GM18505 (cell line): Measurements from ENCODE around the gene ARHGAP36.

ENCODE experiments used
- ATAC-seq: cut with Tn5 transposase; IDR thresholded peaks from one replicate; pipeline ENCODE4 v1.9.1; 2021; ENCODE audit not compliant: unreplicated experiment
- POLR2A ChIP-seq: IDR thresholded peaks from 4 replicates; pipeline ENCODE4 v1.6.1; 2011; ENCODE audit warnings: borderline replicate concordance; ENCODE audit not compliant: insufficient read depth, insufficient read length; ENCODE audit errors: extremely low read depth

Gene ARHGAP36

GRCh38 chrX:131058136-131058868, at the start of gene ARHGAP36:
Gene ARHGAP36, plus strand, starts transcription at chrX:131058346. Its CDS starts 23,320 bp downstream, at chrX:131081666.
- ATAC-seq, result no peak
- TF ChIP-seq POLR2A, result no peak

GRCh38 chrX:131010186-131010585, 48.0 kb upstream of the ARHGAP36 start:
- ATAC-seq, result no peak
- TF ChIP-seq POLR2A, result no peak

GRCh38 chrX:131025336-131025735, 32.8 kb upstream of the ARHGAP36 start:
- ATAC-seq, result no peak
- TF ChIP-seq POLR2A, result no peak

GRCh38 chrX:131032354-131033230, 25.6 kb upstream of the ARHGAP36 start:
- no peak for TF ChIP-seq POLR2A
- no peak for ATAC-seq

GRCh38 chrX:131034063-131034462, 24.1 kb upstream of the ARHGAP36 start:
- TF ChIP-seq POLR2A, result no peak
- no peak for ATAC-seq

GRCh38 chrX:131040781-131041180, 17.4 kb upstream of the ARHGAP36 start:
- TF ChIP-seq POLR2A, result no peak
- no peak for ATAC-seq

- TF ChIP-seq POLR2A, result no peak
- ATAC-seq, result no peak
Observed at GRCh38 chrX:131041667-131042066, 16.5 kb upstream of the ARHGAP36 start.

GRCh38 chrX:131045726-131046125, 12.4 kb upstream of the ARHGAP36 start:
- no peak for ATAC-seq
- TF ChIP-seq POLR2A, result no peak

GRCh38 chrX:131046596-131046995, 11.6 kb upstream of the ARHGAP36 start:
- TF ChIP-seq POLR2A, result no peak
- ATAC-seq, result no peak

- no peak for TF ChIP-seq POLR2A
- no peak for ATAC-seq
Observed at GRCh38 chrX:131047180-131047579, 11.0 kb upstream of the ARHGAP36 start.

GRCh38 chrX:131053076-131053475, 5.1 kb upstream of the ARHGAP36 start:
- no peak for ATAC-seq
- no peak for TF ChIP-seq POLR2A

- TF ChIP-seq POLR2A, result no peak
- no peak for ATAC-seq
Observed at GRCh38 chrX:131054906-131055305, 3.2 kb upstream of the ARHGAP36 start.

- ATAC-seq, result no peak
- no peak for TF ChIP-seq POLR2A
Observed at GRCh38 chrX:131057706-131058105, 440 bp upstream of the ARHGAP36 start.

- no peak for ATAC-seq
- TF ChIP-seq POLR2A, result no peak
Observed at GRCh38 chrX:131059246-131059645, 1.1 kb downstream of the ARHGAP36 start.
